Sciatic nerve (tissue), 2 donors: ENCODE measurements around the gene CFAP97D1. TPM values are rescaled to one million over a fixed set of nuclear protein-coding genes. Genes with fewer than 3 reads are reported as not detected.
"Not testable (repeated sequence)": the region's sequence is repeated elsewhere in the genome, so short reads cannot be mapped to it uniquely, and the experiment has no call there.

Source experiments
- ATAC-seq: fragments of 200-7000 bp; cut with Tn5 transposase; one replicate; pipeline ENCODE4 v1.9.1; 2020; ENCODE audit warnings: mild to moderate bottlenecking, moderate library complexity
- DNase-seq: peaks from one replicate; pipeline ENCODE4 v3.0.0-alpha.2; 2020; ENCODE audit warnings: low spot score
- intact Hi-C: fragments of 100-400 bp; cut with DNase I; formaldehyde crosslinking; loops from one replicate; pipeline ENCODE4 v1.14.2; 2022
- total RNA-seq: library from RNA; stranded (reverse); fragmentation: NEBNext Ultra II Directional; extraction: Animal tissue kit (Norgen Biotek cat#: 25700); gene quantifications from one replicate; pipeline ENCODE4 v1.2.1, GENCODE V29; 2021
- donor health status: DM: no; HTN: no; CAD: no.
- donor health status: DM: no; HTN: no; CAD: no.

CFAP97D1 gene
- total RNA-seq, 1 donor from 2014 or later: not detected

DNA sequence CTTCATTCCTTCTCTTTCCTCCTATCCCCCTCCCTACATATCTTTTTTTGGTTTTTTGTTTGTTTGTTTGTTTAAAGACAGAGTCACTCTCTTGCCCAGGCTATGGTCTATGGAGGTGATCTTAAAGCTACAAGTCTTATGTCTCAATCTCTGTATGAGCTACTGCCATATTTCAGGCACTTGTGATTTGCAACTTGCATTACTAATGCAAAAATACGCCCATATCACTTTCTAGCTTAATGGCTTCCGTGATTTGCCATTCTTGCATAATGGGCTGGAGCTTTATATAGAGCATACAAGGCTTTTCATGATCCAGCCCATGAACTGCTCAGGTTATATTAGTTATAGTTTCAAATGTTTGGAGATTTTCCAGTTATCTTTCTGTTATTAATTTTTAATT is 7.5 kb downstream of the CFAP97D1 start:
- ATAC-seq: no peak
- DNase-seq: no peak
- intact Hi-C loops: no loop called here

- no peak for DNase-seq
- intact Hi-C loops: no loop called here
- ATAC-seq: no peak
These were observed 8.3 kb downstream of the CFAP97D1 start for GRCh38 chr17:43788540-43788939.

DNA sequence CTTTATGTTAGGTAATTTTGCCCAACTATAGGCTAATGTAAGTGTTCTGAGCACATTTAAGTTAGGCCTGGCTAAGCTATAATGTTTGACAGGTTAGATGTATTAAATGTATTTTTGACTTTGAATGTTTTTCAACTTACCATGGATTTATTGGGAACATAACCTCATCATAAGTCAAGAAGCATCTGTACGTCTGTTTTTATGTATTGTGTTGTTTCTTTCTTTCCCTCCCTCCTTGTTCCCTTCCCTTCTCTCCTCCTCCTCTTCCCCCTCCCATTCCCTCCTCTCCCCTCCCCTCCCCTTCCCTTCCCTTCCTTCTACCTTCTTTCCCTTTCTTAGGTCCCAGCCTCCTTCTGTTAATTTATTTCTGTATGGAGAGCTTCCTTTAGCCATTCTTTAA is 9.2 kb downstream of the CFAP97D1 start:
- ATAC-seq: no peak
- DNase-seq: no peak
- intact Hi-C loops: no loop called here

DNA sequence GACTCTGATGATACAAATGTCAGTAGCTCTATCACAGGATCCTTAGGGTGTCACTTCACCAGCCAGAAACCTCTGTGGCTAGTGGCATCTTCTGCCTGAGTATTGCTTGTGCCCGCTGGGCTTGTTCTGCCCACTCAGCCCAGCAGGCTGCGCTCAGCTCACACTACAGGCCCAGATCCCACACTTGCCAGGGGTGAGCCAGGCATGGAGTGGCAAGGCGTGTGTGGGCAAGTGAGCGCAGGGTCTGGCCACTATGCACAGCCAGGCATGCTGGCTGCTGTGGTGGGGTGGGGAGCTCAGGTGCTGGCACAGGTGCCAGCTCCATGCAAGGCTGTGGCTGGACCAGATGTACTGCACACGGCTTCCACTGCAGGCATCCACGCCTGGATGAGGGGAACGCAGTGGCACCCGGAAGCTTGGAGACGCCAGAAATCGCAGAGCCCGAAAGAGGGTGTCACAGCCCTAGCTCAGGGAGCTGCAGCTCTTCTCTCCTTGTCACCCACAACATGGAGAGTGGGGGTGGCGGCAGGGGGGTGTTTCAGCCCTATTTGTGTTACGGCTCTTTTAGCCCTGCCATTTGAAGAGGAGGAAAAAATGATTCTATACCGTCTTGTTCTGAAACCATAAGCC is 10.2 kb downstream of the CFAP97D1 start:
- intact Hi-C loops: no loop called here
- ATAC-seq: no peak
- DNase-seq: no peak

GRCh38 chr17:43791589-43791988 is 11.4 kb downstream of the CFAP97D1 start:
- no peak for DNase-seq
- no peak for ATAC-seq
- intact Hi-C loops: no loop called here

DNA sequence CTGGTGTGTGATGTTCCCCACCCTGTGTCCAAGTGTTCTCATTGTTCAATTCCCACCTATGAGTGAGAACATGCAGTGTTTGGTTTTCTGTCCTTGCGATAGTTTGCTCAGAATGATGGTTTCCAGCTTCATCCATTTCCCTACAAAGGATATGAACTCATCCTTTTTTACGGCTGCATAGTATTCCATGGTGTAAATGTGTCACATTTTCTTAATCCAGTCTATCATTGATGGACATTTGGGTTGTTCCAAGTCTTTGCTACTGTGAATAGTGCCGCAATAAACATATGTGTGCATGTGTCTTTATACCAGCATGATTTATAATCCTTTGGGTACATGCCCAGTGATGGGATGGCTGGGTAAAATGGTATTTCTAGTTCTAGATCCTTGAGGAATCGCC is 12.4 kb downstream of the CFAP97D1 start:
- intact Hi-C loops, ATAC-seq: not testable (repeated sequence)

DNA sequence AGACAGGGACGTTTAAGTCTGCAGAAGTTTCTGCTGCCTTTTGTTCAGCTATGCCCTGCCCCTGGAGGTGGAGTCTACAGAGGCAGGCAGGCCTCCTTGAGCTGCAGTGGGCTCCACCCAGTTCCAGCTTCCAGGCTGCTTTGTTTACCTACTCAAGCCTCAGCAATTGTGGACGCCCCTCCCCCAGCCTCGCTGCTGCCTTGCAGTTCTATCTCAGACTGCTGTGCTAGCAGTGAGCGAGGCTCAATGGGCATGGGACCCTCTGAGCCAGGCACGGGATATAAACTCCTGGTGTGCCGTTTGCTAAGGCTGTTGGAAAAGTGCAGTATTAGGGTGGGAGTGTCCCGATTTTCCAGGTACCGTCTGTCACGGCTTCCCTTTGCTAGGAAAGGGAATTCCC is 17.8 kb downstream of the CFAP97D1 start:
- DNase-seq, intact Hi-C loops, ATAC-seq: not testable (repeated sequence)

More for the DNA sequence above, 12.4 kb downstream of the CFAP97D1 start:
- DNase-seq: not testable (repeated sequence)

GRCh38 chr17:43799047-43799446 is 18.8 kb downstream of the CFAP97D1 start:
- intact Hi-C loops: no loop called here
- ATAC-seq (no peak), DNase-seq (no peak)

DNA sequence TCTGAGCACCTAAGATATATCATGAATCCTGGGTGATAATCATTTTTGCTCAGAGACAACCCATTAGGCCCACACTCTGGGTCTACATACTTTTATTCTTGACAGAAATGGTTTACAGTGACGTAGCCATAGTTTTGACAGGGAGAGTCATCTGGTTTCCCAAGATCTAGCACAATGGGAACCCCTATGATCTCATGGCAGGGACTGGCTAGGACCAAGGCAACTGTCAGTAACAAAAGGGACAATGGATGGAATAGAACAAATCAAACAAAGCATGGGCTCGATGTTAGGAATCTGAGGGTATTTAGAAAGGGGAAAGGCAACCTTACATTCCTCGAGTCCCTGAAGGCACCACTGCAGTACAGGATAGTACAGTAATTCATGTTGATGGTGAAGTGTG is 20.5 kb downstream of the CFAP97D1 start:
- intact Hi-C loops: no loop called here
- no peak for DNase-seq
- no peak for ATAC-seq

- intact Hi-C loops: no loop called here
- DNase-seq (no peak), ATAC-seq (no peak)
These were observed 21.6 kb downstream of the CFAP97D1 start for GRCh38 chr17:43801844-43802243.

- DNase-seq (no peak), ATAC-seq (no peak)
- intact Hi-C loops: no loop called here
These were observed 23.5 kb downstream of the CFAP97D1 start for GRCh38 chr17:43803758-43804157.

GRCh38 chr17:43805117-43805516 is 24.9 kb downstream of the CFAP97D1 start:
- intact Hi-C loops: no loop called here
- ATAC-seq (no peak), DNase-seq (no peak)

DNA sequence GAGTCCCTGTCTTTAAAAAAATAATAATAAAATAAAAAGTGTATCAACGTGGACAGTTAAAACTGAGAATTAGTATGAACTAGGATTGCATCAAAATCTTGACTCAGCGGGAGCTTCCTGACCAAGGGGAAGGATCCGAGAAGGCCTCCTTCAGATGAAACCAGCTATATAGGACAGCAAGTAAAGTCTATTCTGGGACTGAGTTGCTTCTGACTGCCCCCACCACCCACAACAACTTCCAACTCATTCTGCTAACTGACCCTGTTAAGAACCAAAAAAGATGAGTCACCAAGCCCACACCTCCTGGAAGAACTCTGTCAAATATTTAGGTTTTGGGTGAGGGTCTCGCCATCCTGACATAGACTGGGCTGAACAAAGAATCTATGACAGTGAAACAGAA is 27.8 kb downstream of the CFAP97D1 start:
- DNase-seq (no peak), ATAC-seq (no peak)
- intact Hi-C loops: no loop called here

DNA sequence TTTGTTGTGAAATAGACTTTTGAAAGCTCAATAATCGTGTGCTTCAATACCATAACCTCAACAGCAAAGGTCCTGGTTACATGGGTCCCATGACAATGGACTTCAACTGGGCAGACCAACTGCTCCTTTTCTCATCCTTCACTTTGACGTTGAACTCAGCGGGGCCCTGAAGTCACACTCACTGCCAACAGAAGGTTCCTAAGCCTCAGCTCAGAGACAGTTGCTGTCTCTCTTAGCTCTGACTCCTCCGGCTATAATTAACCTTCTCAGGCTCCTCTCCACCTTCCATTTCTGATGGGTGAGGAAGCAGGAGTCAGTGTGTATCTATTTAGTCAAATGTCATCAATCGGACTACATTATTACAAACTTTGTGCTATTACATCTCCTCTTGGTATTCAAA is 28.9 kb downstream of the CFAP97D1 start:
- intact Hi-C loops: no loop called here
- DNase-seq (no peak), ATAC-seq (no peak)

DNA sequence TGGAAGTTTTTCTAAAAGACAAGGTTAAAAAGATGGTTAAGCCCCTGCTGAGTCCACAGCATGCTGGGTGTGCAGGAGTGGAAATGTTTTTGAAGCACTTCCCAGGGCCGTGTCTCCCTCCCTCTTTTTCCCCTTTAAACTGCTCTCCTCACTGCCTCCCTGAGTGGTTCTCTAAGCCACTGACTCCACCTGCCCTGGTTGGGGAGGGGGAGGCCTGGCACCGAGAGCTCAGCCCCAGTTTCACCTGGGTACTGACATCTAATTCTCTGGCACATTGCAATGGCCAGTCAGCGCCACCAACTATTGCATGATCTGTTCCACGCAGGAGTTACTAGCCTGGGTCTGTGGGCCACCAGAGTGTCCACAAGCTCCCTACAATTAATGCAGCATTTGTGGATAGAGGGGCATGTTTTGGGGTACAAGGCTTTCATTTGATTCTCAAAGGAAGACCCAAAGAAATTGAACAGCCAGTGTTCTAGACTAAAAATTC is 30.0 kb downstream of the CFAP97D1 start:
- DNase-seq: no peak
- intact Hi-C loops: no loop called here
- no peak for ATAC-seq

DNA sequence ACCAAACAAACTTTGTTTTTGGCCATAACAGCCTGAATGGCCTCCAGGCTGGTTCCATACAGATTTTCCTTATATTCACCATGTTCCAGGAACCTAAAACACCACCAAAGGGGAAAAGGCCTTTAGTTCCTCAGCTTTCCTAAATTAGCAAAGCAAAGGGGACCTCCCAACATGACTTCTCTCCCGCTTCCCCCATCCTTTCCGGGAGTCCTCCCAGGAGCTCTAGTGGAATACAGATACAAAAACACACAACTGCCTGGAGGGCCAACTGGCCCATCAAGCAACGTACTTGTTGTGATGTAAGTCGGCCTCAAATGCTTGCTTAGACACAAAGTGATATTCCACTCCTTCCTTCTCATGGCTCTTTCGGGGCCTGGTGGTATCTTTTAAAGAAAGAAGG is 30.6 kb downstream of the CFAP97D1 start:
- ATAC-seq: no peak
- intact Hi-C loops: no loop called here
- DNase-seq: no peak

DNA sequence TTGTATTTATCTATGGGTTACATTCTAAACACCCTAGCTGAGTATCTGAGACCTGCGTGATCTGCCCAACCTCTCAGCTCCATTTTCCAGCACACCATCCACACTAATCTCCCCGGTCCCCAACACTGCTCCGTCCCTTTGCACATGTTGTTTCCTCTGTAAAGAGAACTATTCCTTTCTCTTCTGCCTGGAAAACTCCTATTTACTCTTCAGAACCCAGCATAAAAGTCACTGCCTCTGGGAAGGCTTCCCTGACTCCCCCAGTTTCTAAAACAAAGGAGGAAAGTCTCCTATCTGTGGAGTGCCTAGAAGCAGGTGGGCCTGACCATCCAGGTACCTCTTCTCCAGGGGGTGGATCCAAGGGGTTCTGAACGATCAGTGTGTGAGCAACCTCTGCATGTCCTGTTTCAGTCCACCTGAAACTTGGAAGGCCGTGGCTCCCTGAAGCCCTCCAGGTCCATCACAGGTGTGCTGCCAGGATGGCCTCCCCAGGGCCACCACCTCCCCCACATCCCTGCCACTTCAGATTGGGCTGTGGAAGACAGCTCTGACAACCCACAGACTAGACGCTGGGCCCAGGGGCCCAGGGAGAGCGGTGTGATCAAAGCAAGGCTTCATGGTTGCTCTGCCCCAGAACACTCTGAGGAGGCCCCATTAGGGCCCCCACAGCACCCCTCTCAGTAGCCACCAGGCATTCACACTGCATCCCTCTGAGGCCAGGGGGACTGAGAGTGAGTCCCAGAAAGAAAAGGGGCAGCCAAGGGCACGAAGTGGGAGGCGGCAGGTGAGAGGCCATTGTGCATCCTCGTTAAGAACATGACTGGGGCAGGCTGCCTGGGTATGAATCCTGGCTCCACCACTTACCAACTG is 32.4 kb downstream of the CFAP97D1 start:
- intact Hi-C loops: no loop called here
- ATAC-seq: no peak
- DNase-seq: no peak

DNA sequence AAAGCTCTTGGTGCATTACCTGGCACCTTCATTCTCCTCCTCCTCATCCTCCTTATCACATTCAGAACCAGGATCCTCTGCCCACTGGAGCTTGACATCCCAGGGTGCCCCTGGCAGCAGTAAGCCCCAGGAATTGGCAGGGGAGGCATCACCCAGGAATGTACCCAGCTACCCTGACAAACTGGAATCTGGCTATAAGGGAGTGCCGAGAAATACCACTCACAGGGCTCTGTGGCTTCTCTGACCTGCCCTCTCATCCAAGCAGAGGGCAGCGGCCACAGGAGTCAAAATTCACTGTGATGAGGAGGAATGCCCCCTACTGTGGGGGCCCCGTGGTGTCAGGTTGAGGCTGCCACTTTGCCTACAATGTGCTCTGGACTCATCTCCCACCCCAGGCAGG is 33.2 kb downstream of the CFAP97D1 start:
- ATAC-seq (no peak), DNase-seq (no peak)
- intact Hi-C loops: no loop called here

DNA sequence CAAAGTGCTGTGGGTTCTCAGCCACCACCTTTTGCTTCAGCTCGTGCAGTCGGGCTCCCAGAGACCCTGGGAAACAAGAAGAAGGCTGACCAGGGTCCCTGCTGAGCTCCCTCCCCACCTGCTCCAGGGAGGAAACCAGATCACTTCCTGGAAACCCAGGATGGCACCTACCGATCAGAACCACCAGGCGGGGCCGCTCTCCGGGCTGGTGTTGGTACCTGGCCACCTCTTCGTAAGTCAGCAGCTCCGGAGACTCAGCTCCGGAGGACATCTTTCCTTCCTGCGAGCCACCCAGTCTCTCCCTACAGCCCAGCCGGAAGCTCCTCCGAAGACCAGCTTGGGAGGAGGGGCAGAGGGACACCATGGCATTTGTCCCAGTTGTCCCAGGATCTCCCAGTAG is 33.8 kb downstream of the CFAP97D1 start:
- DNase-seq: no peak
- ATAC-seq: no peak
- intact Hi-C loops: no loop called here

- ATAC-seq (no peak), DNase-seq (no peak)
- intact Hi-C loops: no loop called here
These were observed 34.5 kb downstream of the CFAP97D1 start for GRCh38 chr17:43814714-43815113.
